Tibial nerve (tissue), 3 donors: ENCODE results near the gene SYPL1.

ENCODE experiments used
- CTCF ChIP-seq, 5 experiments: fragments of 200-600 bp in 3 of 5; fragments of 450-650 bp in 2 of 5; sonication (generic) in 3 of 5; IDR thresholded peaks; one replicate each; pipeline ENCODE4 v1.5.1; 2016 to 2019; ENCODE audit warnings: antibody characterized with exemption in 5 of 5, mild to moderate bottlenecking in 3 of 5, moderate library complexity in 2 of 5
- POLR2A ChIP-seq, 2 donors: fragments of 450-650 bp; IDR thresholded peaks; one replicate each; pipeline ENCODE4 v1.6.1; 2017; ENCODE audit warnings: antibody characterized with exemption in 2 of 2, mild to moderate bottlenecking in 2 of 2, moderate library complexity in 2 of 2

- no peak for TF ChIP-seq CTCF (IDR thresholded peaks at IDR 0.05)
- no peak for TF ChIP-seq POLR2A (IDR thresholded peaks at IDR 0.05)
Measured at GRCh38 chr7:106058928-106059324, 53.2 kb downstream of the SYPL1 start.
